Choroid plexus epithelial cell (primary cell): ENCODE results near the gene PTBP3.

Source experiments
- DNase-seq: peaks from one replicate; pipeline ENCODE4 v3.0.0-alpha.2; 2010; ENCODE audit warnings: low read depth
- H3K4me3 ChIP-seq: 2 replicates; pipeline ENCODE4 v1.5.1; 2011; ENCODE audit warnings: low read depth, mild to moderate bottlenecking, control low read depth, low read length, moderate library complexity
- CTCF ChIP-seq: conservative IDR thresholded peaks from 2 replicates; pipeline ENCODE4 v1.5.1; 2011; ENCODE audit warnings: low read depth, mild to moderate bottlenecking, control low read depth, inconsistent platforms, low read length, moderate library complexity

PTBP3 gene

DNA sequence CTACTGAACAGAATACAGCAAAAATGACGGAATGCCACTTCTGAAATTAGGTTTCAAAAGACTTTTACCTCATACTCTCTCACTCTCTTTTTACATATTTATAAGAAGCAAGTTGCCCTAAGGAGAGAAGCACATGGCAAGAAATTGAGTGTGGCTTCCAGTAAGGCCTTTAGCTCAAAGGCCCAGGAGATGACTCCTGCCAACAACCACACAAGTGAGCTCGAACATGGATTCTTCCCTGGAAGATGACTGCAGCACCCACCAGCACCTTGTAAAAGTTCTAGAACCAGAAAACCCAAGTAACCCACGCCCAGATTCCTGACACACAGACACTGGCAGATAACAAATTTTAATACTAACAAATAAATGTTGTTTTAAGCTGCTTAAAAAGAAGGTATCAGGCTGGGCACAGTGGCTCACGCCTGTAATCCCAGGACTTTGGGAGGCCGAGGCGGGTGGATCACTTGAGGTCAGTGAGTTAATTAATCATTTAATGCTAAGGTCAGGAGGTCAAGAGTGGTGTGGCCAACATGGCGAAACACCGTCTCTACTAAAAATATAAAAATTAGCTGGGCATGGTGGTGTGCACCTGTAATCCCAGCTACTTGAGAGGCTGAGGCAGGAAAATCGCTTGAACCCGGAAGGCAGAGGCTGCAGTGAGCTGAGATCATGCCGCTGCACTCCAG lies 17.0 kb downstream of the PTBP3 start:
- DNase-seq, result no peak
- TF ChIP-seq CTCF, result no peak
- H3K4me3 ChIP-seq, result no peak overlapping the region

DNA sequence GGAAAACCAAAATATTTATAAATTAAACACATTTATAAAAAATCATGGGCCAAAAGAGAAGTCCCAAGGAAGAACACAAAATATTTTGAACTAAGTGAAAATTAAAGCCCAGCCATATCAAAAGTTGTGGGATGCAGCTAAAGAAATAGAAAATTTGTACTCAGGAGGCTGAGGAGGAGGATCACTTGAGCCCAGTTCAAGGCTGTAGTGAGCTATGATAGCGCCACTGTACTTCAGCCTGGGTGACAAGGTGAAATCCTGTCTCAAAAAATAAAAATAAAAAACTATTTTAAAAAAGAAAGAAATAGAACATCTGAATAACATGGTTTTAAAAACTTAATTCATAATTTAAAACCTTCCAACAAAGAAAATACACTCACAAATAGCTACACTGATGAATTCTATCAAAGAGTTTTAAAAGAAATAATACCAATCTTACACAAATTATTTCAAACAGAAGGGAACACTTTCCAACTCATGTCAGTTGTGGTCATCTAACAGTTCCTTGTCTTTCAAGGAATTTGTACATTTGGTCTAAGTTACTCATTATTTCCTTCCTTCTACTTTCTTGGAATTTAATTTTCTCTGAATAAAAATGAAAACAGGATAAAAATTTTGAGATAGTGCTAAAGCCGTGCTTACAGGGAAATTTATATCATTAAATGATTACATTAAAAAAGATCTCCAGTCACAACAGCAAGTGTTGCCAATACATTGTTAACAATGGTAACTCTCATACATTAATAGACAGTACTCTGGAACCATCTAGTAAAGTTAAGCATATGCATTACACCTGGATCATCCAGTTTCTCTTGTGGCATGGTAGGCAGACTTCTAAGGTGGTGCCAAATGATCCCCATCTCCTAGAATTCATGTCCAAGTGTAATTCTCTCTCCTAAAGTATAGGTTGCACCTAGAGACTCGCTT lies 17.8 kb downstream of the PTBP3 start:
- DNase-seq, result peak; percentile 20
- H3K4me3 ChIP-seq, result no peak overlapping the region
- no peak for TF ChIP-seq CTCF

- no peak overlapping the region for H3K4me3 ChIP-seq
- DNase-seq, result no peak
- no peak for TF ChIP-seq CTCF
Measured at GRCh38 chr9:112312139-112312538, 21.3 kb downstream of the PTBP3 start.

DNA sequence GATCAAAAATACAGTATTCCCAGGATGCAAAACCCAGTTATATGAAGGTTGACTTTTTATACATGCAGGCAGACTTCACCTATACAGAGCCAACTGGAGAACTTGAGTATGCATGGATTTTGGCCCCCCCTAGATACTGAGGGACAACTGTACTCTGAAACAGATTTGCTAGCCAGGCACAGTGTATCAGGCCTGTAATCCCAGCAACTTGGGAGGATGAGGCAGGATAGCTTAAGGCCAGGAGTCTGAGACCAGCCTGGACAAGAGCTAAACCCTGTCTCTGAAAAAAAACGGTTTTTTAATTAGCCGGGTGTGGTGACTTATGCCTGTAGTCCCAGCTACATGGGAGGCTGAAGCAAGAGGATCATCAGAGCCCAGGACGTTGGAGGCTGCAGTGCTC lies 21.9 kb downstream of the PTBP3 start:
- no peak for DNase-seq
- no peak overlapping the region for H3K4me3 ChIP-seq
- no peak for TF ChIP-seq CTCF

DNA sequence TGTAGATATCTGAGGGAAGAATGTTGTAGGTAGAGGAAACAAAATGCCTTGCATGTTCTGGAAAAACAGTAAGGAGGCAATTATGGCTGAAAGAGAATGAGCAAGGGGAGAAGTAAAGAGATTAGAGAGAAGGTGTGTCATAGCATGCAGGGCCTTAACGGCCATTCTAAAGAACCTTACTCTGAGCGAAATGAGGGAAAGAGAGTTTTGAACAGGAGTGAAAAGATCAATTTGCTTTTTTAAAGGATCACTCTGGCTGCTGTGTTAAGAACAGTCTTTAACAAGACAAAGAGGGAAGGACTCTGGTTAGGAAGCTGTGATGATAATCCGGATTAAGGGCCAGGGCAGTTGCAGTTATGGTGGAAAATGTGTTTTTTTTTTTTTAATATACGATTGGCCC lies 22.6 kb downstream of the PTBP3 start:
- no peak overlapping the region for H3K4me3 ChIP-seq
- no peak for DNase-seq
- no peak for TF ChIP-seq CTCF

DNA sequence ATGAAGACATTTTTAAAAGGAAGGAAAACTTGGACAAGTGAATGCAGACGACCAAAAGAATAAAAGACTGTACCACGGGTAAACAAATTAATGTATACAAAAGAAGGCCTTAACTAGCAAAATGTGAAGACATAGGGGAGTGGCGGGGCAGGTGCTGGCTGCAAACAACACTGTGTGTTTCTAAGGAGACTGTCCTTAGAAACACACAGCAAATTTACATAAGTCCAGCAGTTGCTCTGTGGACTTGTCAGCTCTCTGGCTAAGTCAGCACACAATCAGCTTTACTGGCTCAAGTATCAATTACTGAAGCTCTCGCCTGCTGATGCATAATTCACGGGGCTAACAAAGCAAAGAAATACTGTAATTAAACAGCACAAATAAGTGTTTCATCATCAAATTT lies 24.8 kb downstream of the PTBP3 start:
- DNase-seq, result no peak
- no peak overlapping the region for H3K4me3 ChIP-seq
- TF ChIP-seq CTCF, result no peak
